Common myeloid progenitor, CD34-positive (primary cell): ENCODE results near the gene PSD2.

Experiments
- CTCF ChIA-PET: fragments of 350-600 bp; sonication (Branson Sonifier 250); formaldehyde crosslinking; loops from one replicate; lab custom pipeline; 2021; ENCODE audit warnings: antibody characterized with exemption; lab: Charles Lee
- POLR2A ChIA-PET: fragments of 350-600 bp; sonication (Branson Sonifier 250); formaldehyde crosslinking; loops from one replicate; lab custom pipeline; 2021; ENCODE audit warnings: antibody characterized with exemption; lab: Charles Lee
- DNase-seq, 3 donors: peaks; one replicate each; pipeline versions ENCODE4 v3.0.0 to v3.0.0-alpha.2; 2013
- H3K27ac ChIP-seq, 2 experiments: 1 replicate in 1 of 2; 2 replicates in 1 of 2; pipeline ENCODE4 v1.7.0; 2013; ENCODE audit warnings: inconsistent platforms in 2 of 2, low read length in 2 of 2, mild to moderate bottlenecking in 2 of 2, low read depth in 1 of 2, moderate library complexity in 1 of 2; ENCODE audit not compliant: severe bottlenecking in 2 of 2, insufficient read depth in 1 of 2, poor library complexity in 1 of 2
- H3K27me3 ChIP-seq, 5 experiments: replicated peaks in 2 of 5; 1 replicate in 3 of 5; 2 replicates in 2 of 5; pipeline versions ENCODE4 v1.6.1 to v1.7.0; 2013; ENCODE audit warnings: low read length in 4 of 5, mild to moderate bottlenecking in 2 of 5, moderate library complexity in 2 of 5, inconsistent platforms in 1 of 5; ENCODE audit not compliant: insufficient read depth in 5 of 5, control insufficient read depth in 4 of 5
- H3K36me3 ChIP-seq, 4 experiments: 1 replicate in 2 of 4; 2 replicates in 2 of 4; pipeline versions ENCODE4 v1.6.1 to v1.7.0; 2013; ENCODE audit warnings: low read length in 3 of 4, control low read depth in 1 of 4, mild to moderate bottlenecking in 1 of 4; ENCODE audit not compliant: control insufficient read depth in 4 of 4, insufficient read depth in 4 of 4
- H3K4me1 ChIP-seq, 4 experiments: 1 replicate in 3 of 4; 2 replicates in 1 of 4; pipeline versions ENCODE4 v1.6.1 to v1.7.1; 2013; ENCODE audit warnings: low read length in 3 of 4, mild to moderate bottlenecking in 3 of 4, control low read depth in 1 of 4, inconsistent platforms in 1 of 4, moderate library complexity in 1 of 4; ENCODE audit not compliant: control insufficient read depth in 4 of 4, insufficient read depth in 4 of 4; ENCODE audit errors: control extremely low read depth in 1 of 4
- H3K4me3 ChIP-seq, 7 experiments: 1 replicate in 4 of 7; 2 replicates in 3 of 7; pipeline versions ENCODE4 v1.5.1 to v1.7.0; 2013; ENCODE audit warnings: mild to moderate bottlenecking in 7 of 7, low read length in 6 of 7, moderate library complexity in 6 of 7, inconsistent platforms in 2 of 7, low read depth in 2 of 7, control low read depth in 1 of 7; ENCODE audit not compliant: insufficient read depth in 4 of 7, control insufficient read depth in 1 of 7; ENCODE audit errors: extremely low read depth in 1 of 7
- H3K9me3 ChIP-seq, 5 experiments: 1 replicate in 4 of 5; 2 replicates in 1 of 5; pipeline versions ENCODE4 v1.6.1 to v1.7.1; 2013; ENCODE audit warnings: low read length in 4 of 5, mild to moderate bottlenecking in 2 of 5, inconsistent platforms in 1 of 5, low read depth in 1 of 5, moderate library complexity in 1 of 5; ENCODE audit not compliant: control insufficient read depth in 4 of 5, insufficient read depth in 2 of 5; ENCODE audit errors: control extremely low read depth in 1 of 5
- WGBS: methylation state at CpG from one replicate; pipeline ENCODE4 v1.1.5; 2013; ENCODE audit not compliant: insufficient coverage; 5-methylcytosine and 5-hydroxymethylcytosine counted together

Gene PSD2

DNA sequence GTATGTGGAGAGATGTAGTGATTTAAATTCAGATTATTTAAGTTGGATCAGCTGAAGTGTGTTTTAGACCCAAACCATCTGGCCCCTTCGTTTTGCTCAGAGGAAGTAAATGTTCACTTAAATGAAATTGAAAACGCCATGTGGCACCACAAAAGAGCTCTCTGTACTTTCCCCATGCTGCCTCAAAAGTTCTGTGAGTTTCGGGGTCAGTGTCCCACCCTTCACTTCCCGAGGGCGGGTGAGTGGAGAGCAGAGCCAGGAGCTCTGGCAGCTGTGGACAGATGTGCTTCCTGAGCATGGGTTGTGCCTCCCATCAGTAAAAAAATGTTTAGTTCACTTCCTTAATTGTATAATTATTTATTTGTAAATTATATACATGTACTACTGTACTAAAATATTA lies 48.4 kb downstream of the PSD2 start:
- H3K27me3 ChIP-seq, result peaks cover 0 to 31% (median 21%) of the 10 kb centered on the region in 5 experiments
- no peaks in the 10 kb centered on the region for H3K9me3 ChIP-seq
- H3K4me3 ChIP-seq, result no peak overlapping the region
- DNase-seq, result peak in 1 of 3 donors; percentile 31
- no peaks in the 10 kb centered on the region for H3K36me3 ChIP-seq
- 24% methylated on average over 5 of the region's 5 CpGs for WGBS
- peaks cover 0 to 16% (median 9%) of the 10 kb centered on the region in 4 experiments for H3K4me1 ChIP-seq
- H3K27ac ChIP-seq, result no peak overlapping the region
- ChIA-PET CTCF (interaction anchor here (0.7 to 4.0 kb wide), 15 partner anchors 8 to 213 kb away, joined by 3 to 28 read pairs (median 5); no protein-coding TSS in a partner anchor), POLR2A (no interaction called here)

- peak; percentile 86 to 90 (median 89) for DNase-seq
- peaks cover 0 to 35% (median 21%) of the 10 kb centered on the region in 5 experiments for H3K27me3 ChIP-seq
- no peak overlapping the region for H3K4me3 ChIP-seq
- peaks cover 0 to 16% (median 9%) of the 10 kb centered on the region in 4 experiments for H3K4me1 ChIP-seq
- no peak overlapping the region for H3K27ac ChIP-seq
- H3K9me3 ChIP-seq, result no peaks in the 10 kb centered on the region
- 54% methylated on average over 17 of the region's 18 CpGs for whole genome bisulfite sequencing
- POLR2A ChIA-PET, result no interaction called here
- H3K36me3 ChIP-seq, result no peaks in the 10 kb centered on the region
- CTCF ChIA-PET, result interaction anchor here (0.7 to 4.0 kb wide), 14 partner anchors 8 to 213 kb away, joined by 3 to 28 read pairs (median 7); no protein-coding TSS in a partner anchor
Measured at GRCh38 chr5:139844472-139845145, 49.0 kb downstream of the PSD2 start.

- Histone ChIP-seq H3K4me1 (peaks cover 0 to 16% (median 9%) of the 10 kb centered on the region in 4 experiments), H3K9me3 (no peaks in the 10 kb centered on the region), H3K27ac (no peak overlapping the region), H3K36me3 (no peaks in the 10 kb centered on the region), H3K27me3 (peaks cover 0 to 41% (median 21%) of the 10 kb centered on the region in 5 experiments), H3K4me3 (no peak overlapping the region)
- no peak for DNase-seq
- WGBS, result 92% methylated on average over 9 of the region's 18 CpGs
- CTCF ChIA-PET, result interaction anchor here (1.4 to 4.0 kb wide), 8 partner anchors 9 to 212 kb away, joined by 4 to 21 read pairs (median 8); no protein-coding TSS in a partner anchor
- POLR2A ChIA-PET, result no interaction called here
Measured at GRCh38 chr5:139845846-139846681, 50.5 kb downstream of the PSD2 start.

DNA sequence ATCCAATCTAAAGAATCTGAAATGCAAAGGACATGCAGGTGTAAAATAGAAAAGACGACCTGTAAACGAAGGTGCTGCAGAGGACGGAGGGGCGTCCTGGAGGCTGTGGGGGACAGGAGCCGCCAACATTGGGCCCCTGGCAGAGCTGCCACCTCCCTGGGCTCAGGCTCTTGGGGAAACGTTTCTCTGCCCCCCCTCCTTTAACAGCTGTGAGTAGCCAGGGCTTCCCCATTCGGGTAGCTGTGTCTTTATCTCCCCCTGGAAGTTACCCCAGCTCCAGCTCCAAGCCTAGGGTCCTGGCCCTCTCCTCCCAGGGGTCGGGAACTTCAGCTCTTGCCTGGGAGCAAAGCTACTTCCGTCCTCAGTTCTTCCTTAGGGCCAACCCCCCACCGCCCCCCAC lies 51.5 kb downstream of the PSD2 start:
- WGBS, result 44% methylated on average over 7 of the region's 10 CpGs
- DNase-seq, result peak in 2 of 3 donors; percentile 39 to 61
- CTCF ChIA-PET, result interaction anchor here (1.2 to 4.0 kb wide), 6 partner anchors 8 to 213 kb away, joined by 3 to 21 read pairs (median 4); no protein-coding TSS in a partner anchor
- Histone ChIP-seq H3K4me3 (peak overlapping the region in 2 of 7 experiments; percentile 39 to 45), H3K4me1 (peaks cover 0 to 16% (median 9%) of the 10 kb centered on the region in 4 experiments), H3K9me3 (no peaks in the 10 kb centered on the region), H3K27ac (no peak overlapping the region), H3K36me3 (no peaks in the 10 kb centered on the region), H3K27me3 (peaks cover 0 to 42% (median 21%) of the 10 kb centered on the region in 5 experiments)
- POLR2A ChIA-PET, result no interaction called here

- H3K27ac ChIP-seq, result no peak overlapping the region
- WGBS, result under 1% methylated on average over 96 of the region's 107 CpGs
Measured at GRCh38 chr5:139847790-139848507, 52.3 kb downstream of the PSD2 start.

DNA sequence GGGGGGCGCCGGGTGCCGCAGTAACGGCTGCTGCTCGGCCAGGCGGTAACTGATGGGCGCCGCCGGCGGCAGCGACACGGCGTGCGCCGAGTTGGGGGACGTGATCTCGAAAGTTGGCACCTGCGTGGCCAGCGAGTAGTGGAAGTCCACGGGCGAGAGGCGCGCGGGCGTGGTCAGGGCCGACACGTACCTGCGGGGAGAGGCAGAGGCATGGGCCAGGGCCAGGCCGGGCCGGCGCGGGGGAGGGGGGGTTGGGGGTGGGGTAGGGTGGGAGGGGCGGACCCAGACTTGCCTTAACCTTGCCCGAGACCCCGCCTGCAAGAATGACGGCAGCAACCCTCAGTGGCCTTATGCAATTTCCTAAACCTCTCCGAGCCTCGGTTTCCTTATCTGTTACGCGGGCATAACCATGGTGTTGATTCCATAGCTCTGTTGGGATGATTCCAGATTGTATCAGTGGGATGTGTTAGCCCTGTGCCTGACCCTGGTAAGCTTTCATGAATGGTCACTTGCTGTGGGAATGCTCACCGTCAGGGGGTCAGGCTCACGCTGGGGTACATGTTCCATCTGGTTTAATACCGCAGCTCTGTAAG lies 53.0 kb downstream of the PSD2 start:
- Histone ChIP-seq H3K9me3 (no peaks in the 10 kb centered on the region), H3K27me3 (peaks cover 0 to 34% (median 21%) of the 10 kb centered on the region in 5 experiments), H3K4me1 (peaks cover 0 to 16% (median 9%) of the 10 kb centered on the region in 4 experiments), H3K27ac (no peak overlapping the region), H3K4me3 (peak overlapping the region; percentile 28 to 80 (median 58)), H3K36me3 (no peaks in the 10 kb centered on the region)
- 15% methylated on average over 17 of the region's 43 CpGs for WGBS
- peak; percentile 14 to 54 (median 50) for DNase-seq
- ChIA-PET CTCF (interaction anchor here (1.1 to 3.6 kb wide), 5 partner anchors 12 to 62 kb away, joined by 3 to 15 read pairs (median 9); no protein-coding TSS in a partner anchor), POLR2A (no interaction called here)

More at GRCh38 chr5:139847790-139848507, 52.3 kb downstream of the PSD2 start:
- H3K9me3 ChIP-seq, result no peaks in the 10 kb centered on the region
- no peaks in the 10 kb centered on the region for H3K36me3 ChIP-seq
- POLR2A ChIA-PET, result no interaction called here
- peak overlapping the region; percentile 28 to 80 (median 58) for H3K4me3 ChIP-seq
- CTCF ChIA-PET, result interaction anchor here (1.2 to 3.6 kb wide), 7 partner anchors 9 to 214 kb away, joined by 3 to 21 read pairs (median 9); no protein-coding TSS in a partner anchor
- H3K27me3 ChIP-seq, result peaks cover 0 to 34% (median 21%) of the 10 kb centered on the region in 5 experiments
- peak; percentile 51 to 87 (median 83) for DNase-seq
- peaks cover 0 to 16% (median 9%) of the 10 kb centered on the region in 4 experiments for H3K4me1 ChIP-seq
